Dendritic cell treated with granulocyte-macrophage colony-stimulating factor and Interleukin-4, amounts not matched to agents 40 ng/mL and 50 ng/mL, for 4 days (primary cell): ENCODE measurements around the gene PAX8.

ENCODE experiments used
- H3K27ac Mint-ChIP-seq: one replicate; pipeline ENCODE4 v1.8.0; 2022; ENCODE audit warnings: mild to moderate bottlenecking, mixed read lengths
- H3K27me3 Mint-ChIP-seq: one replicate; pipeline ENCODE4 v1.8.0; 2022; ENCODE audit warnings: mild to moderate bottlenecking, mixed read lengths
- H3K36me3 Mint-ChIP-seq: one replicate; pipeline ENCODE4 v1.8.0; 2022; ENCODE audit warnings: low read depth, mixed read lengths
- H3K4me1 Mint-ChIP-seq: one replicate; pipeline ENCODE4 v1.8.0; 2022; ENCODE audit warnings: low read depth, mixed read lengths
- H3K4me3 Mint-ChIP-seq: one replicate; pipeline ENCODE4 v1.8.0; 2022; ENCODE audit warnings: mild to moderate bottlenecking, moderate library complexity, mixed read lengths
- H3K9me3 Mint-ChIP-seq: one replicate; pipeline ENCODE4 v1.8.0; 2022; ENCODE audit warnings: mixed read lengths
- intact Hi-C: fragments of 100-400 bp; cut with micrococcal nuclease; formaldehyde crosslinking; loops from one replicate; pipeline ENCODE4 v1.15.0; 2022

The PAX8 gene

DNA sequence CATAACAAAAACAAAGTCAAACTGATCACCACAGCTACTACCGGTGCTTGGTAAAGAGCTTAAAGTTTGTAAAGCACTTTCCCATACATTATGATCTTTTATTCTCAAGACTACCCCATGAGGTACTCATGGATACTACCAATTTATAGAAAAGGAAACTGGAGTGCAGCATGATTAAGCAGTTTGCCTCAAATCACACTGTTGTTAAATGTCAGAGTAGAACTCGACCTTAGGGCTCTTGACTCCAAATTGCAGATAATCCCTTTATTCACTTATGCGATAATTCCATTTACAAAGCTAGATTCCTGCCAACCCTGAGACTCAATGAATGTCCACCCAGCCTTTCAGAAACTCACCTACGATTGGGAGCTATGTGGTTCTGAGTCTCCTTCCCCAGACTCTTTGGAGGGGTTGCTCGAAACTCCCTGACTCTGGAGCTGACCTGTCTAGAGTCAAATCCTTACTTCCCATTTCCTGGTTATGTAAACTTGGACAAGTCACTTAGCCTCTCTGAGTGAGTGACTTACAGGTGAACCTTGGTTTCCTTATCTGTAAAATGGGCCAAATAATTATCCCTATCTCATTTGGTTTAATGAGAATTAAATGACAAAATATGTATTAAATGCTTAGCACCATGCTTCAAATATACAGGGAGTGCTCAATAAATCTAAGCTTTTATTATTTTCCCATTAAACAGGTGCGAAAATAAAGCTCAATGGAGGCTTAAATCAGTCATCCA, 57.6 kb downstream of the PAX8 start:
- intact Hi-C loops: no loop called here
- no peaks in the 10 kb centered on the region for H3K36me3 Mint-ChIP-seq

DNA sequence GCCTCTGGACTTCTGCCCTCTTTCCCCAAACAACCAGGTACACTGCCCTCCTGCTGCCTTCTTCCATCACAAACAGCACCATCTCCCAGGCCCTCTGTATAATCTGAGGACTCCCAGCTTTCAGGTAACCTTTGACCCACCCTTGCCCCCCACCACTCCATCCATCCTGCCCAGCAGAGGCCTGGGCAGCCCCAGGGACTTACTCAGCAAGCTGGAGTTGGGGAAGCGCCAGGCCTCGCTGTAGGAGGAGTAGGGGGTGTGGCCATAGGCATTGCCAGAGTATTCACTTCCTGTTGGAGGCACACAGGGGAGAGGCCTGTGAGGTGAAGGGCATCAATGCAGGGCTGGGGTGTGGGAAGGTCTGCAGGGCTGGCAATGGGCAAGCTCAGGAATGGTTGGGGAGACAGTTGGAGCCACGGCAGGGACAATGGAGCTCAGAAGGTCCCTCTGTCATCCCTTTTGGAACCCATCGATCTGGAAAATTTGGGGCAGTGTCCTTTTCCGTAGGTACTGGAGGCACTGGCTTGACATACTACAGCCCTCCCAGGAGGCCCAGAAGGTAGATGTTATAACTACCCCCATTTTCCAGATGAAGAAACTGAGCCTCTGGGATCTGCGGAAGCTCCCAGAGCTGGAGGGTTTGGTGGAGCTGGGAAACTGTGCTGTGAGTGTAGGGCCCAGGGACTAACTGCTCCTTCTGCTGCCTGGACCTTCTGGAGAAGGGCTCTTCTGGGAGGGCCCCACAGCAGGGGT, 58.7 kb downstream of the PAX8 start:
- no peaks in the 10 kb centered on the region for H3K27me3 Mint-ChIP-seq
- peak overlapping the region; percentile 22 for H3K4me3 Mint-ChIP-seq
- peak overlapping the region; percentile 86 for H3K27ac Mint-ChIP-seq
- peaks cover 48% of the 10 kb centered on the region for H3K4me1 Mint-ChIP-seq
- intact Hi-C loops: no loop called here
- no peaks in the 10 kb centered on the region for H3K36me3 Mint-ChIP-seq
- no peaks in the 10 kb centered on the region for H3K9me3 Mint-ChIP-seq

More for the DNA sequence above, 57.6 kb downstream of the PAX8 start:
- Mint-ChIP-seq H3K9me3 (no peaks in the 10 kb centered on the region), H3K27ac (peak overlapping the region; percentile 86), H3K4me1 (peaks cover 45% of the 10 kb centered on the region), H3K27me3 (no peaks in the 10 kb centered on the region), H3K4me3 (no peak overlapping the region)

GRCh38 chr2:113219525-113219888, 59.2 kb downstream of the PAX8 start:
- Mint-ChIP-seq H3K36me3 (no peaks in the 10 kb centered on the region), H3K9me3 (no peaks in the 10 kb centered on the region), H3K4me1 (peaks cover 53% of the 10 kb centered on the region), H3K4me3 (no peak overlapping the region), H3K27me3 (no peaks in the 10 kb centered on the region), H3K27ac (peak overlapping the region; percentile 86)
- intact Hi-C loops: no loop called here

DNA sequence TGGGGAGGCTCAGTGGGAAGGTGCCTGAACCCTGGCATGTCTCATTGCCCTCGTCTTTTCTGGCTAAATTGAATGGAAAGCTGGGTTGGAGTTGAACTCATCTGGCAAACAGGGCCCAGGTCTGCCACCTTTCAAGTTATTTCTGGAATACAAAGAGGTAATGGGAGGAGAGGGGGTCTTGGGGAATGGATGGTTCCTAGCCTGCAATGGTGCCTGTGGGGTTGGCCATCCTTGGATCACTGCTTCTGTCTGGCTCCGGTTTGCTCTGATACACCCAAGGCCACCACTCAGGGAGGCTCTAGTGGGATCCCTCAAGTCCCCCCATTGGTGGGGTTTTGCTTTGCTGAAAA, 59.7 kb downstream of the PAX8 start:
- no peak overlapping the region for H3K4me3 Mint-ChIP-seq
- peak overlapping the region; percentile 86 for H3K27ac Mint-ChIP-seq
- no peaks in the 10 kb centered on the region for H3K9me3 Mint-ChIP-seq
- H3K36me3 Mint-ChIP-seq: no peaks in the 10 kb centered on the region
- no peaks in the 10 kb centered on the region for H3K27me3 Mint-ChIP-seq
- intact Hi-C loops: no loop called here
- peaks cover 55% of the 10 kb centered on the region for H3K4me1 Mint-ChIP-seq

- intact Hi-C loops: no loop called here
- Mint-ChIP-seq H3K27me3 (no peaks in the 10 kb centered on the region), H3K36me3 (no peaks in the 10 kb centered on the region), H3K4me3 (no peak overlapping the region), H3K9me3 (no peaks in the 10 kb centered on the region), H3K27ac (peak overlapping the region; percentile 86), H3K4me1 (peaks cover 58% of the 10 kb centered on the region)
Observed at GRCh38 chr2:113218283-113219091, 60.2 kb downstream of the PAX8 start.

DNA sequence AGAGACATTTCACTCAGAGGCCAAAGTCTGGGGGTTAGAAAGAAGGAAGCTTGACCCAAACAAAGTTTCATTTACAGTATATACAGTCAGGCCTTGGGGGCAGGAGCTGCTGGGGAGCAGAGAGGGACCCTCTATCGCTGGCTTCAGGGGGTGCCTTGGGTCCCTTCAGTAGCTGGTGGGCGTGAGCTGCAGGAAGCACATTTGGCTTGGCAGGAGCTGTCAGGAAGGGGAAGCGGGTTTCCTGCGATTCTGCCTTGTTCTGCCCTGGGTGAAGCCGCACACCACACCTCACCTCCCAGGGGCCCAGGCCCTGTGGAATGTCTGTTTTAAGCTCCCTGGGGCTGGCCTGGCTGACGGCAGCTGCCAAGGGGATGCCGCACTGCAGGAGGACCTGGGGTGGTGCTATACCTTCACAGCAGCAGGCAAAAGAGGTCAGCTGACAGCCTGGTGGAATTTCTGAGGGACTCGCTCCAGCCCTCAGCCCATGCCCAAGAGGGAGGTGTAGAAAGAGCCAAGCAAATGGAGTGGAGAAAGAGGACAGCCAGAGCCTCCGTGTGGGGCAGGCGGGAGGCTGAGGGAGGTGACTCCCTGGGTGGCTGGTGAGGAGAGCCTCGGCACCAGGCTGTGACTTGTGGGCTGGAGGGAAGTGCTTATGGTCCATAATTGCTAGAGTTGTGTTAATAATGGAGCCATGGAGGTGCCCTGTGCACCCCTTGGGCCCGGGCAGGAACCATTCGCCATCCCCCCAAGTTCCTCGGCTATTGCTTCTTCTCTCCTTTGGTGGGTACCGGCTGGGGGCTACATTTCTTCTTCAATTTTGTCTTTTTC, 61.1 kb downstream of the PAX8 start:
- Mint-ChIP-seq H3K27ac (peak overlapping the region; percentile 86), H3K4me1 (peaks cover 67% of the 10 kb centered on the region), H3K36me3 (no peaks in the 10 kb centered on the region), H3K4me3 (peak overlapping the region; percentile 28), H3K9me3 (no peaks in the 10 kb centered on the region), H3K27me3 (peaks cover 4% of the 10 kb centered on the region)
- intact Hi-C loops: no loop called here

GRCh38 chr2:113216891-113217454, 61.7 kb downstream of the PAX8 start:
- Mint-ChIP-seq H3K9me3 (no peaks in the 10 kb centered on the region), H3K4me3 (no peak overlapping the region), H3K4me1 (peaks cover 74% of the 10 kb centered on the region), H3K27me3 (peaks cover 7% of the 10 kb centered on the region), H3K36me3 (no peaks in the 10 kb centered on the region), H3K27ac (peak overlapping the region; percentile 86)
- intact Hi-C loops: no loop called here

DNA sequence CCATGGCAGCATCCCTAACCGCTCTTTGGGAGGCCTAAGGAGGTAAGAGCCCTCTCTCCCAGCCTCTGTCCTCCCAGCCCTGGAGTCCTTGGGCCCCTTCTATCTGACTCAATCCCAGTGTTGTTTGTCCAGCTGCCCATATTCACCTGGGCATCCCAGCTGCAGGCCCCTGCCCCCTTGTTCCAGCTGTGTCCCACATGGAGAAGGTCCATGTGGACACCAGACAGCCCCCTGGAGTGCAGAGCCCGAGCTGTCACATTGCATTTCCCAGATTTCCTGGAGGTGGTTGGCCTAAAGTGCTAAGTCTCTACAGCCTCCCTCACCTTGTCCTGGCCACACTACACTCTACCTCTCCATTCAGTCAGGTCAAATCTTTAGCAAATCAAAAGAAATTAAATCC, 62.4 kb downstream of the PAX8 start:
- no peaks in the 10 kb centered on the region for H3K9me3 Mint-ChIP-seq
- H3K27ac Mint-ChIP-seq: peak overlapping the region; percentile 86
- H3K36me3 Mint-ChIP-seq: no peaks in the 10 kb centered on the region
- H3K4me3 Mint-ChIP-seq: no peak overlapping the region
- H3K27me3 Mint-ChIP-seq: peaks cover 7% of the 10 kb centered on the region
- intact Hi-C loops: no loop called here
- H3K4me1 Mint-ChIP-seq: peaks cover 79% of the 10 kb centered on the region

DNA sequence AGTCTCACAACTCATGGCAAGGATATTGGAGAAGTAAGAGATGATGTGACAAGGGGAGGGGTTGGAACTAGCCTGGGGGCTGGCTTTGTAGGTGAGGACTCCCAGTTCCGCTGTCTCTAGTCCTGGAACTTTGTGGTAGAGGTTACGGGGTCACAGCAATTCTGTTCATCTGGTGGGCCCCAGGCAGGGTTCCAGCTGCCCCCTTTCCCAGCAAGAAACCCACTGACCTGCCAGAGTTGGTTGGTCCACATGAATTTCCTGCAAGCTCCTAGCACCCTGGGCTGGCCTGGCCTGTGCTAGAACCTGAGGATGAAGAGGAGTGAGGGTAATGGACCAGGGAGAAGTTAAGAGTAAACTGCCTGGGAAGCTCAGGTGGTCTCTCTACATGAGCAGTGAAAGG, 63.7 kb downstream of the PAX8 start:
- Mint-ChIP-seq H3K9me3 (no peaks in the 10 kb centered on the region), H3K4me1 (peaks cover 84% of the 10 kb centered on the region), H3K36me3 (no peaks in the 10 kb centered on the region), H3K4me3 (no peak overlapping the region), H3K27me3 (peaks cover 7% of the 10 kb centered on the region), H3K27ac (peak overlapping the region; percentile 86)
- intact Hi-C loops: no loop called here

- Mint-ChIP-seq H3K36me3 (no peaks in the 10 kb centered on the region), H3K4me3 (no peak overlapping the region), H3K4me1 (peaks cover 78% of the 10 kb centered on the region), H3K9me3 (no peaks in the 10 kb centered on the region), H3K27me3 (peaks cover 7% of the 10 kb centered on the region), H3K27ac (peak overlapping the region; percentile 86)
- intact Hi-C loops: no loop called here
Observed at GRCh38 chr2:113214141-113214540, 64.6 kb downstream of the PAX8 start.

DNA sequence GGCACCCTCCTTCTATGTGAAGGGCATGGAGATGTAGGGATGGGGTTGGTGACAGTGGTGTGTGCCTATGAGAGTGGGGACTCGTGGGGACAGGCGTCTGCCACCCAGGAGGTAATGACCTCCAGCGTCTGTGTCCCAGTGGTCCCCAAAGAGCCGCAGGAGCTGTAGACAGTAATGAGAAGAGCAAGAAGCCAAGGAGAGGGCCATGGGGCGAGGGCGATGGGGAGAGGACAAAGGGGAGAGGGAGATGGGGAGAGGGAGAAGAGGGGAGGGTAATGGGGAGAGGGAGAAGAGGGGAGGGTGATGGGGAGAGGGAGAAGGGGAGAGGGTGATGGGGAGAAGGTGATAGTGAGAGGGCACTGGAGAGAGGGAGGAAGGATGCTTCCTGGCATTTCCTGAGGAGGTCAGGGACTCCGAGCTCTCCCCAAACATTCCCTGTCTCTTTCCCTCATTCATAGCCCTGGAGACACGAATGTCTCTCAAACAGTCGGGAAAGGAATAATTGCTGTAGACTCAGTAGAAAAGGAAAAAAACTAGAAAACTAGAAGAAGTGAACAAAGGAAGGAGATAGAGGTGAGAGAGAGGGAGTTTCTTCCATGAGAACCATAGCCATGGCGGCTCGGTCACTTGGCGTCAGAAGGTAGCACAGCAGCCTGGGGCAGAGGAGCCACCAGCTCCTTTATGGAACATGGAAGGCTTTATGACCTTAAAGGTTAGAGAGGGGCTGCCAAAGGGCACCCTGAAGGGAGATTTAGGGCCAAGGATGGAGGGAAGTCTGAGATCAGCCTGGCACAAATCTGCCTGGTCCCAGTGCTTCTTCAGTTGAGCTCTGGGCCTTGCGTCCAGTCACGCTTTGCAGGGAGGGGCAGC, 65.4 kb downstream of the PAX8 start:
- H3K4me3 Mint-ChIP-seq: no peak overlapping the region
- H3K36me3 Mint-ChIP-seq: no peaks in the 10 kb centered on the region
- intact Hi-C loops: no loop called here
- H3K27ac Mint-ChIP-seq: peak overlapping the region; percentile 89
- peaks cover 69% of the 10 kb centered on the region for H3K4me1 Mint-ChIP-seq
- H3K27me3 Mint-ChIP-seq: peaks cover 9% of the 10 kb centered on the region
- no peaks in the 10 kb centered on the region for H3K9me3 Mint-ChIP-seq

- no peaks in the 10 kb centered on the region for H3K36me3 Mint-ChIP-seq
- no peaks in the 10 kb centered on the region for H3K9me3 Mint-ChIP-seq
- intact Hi-C loops: no loop called here
- peak overlapping the region; percentile 51 for H3K4me3 Mint-ChIP-seq
- peaks cover 61% of the 10 kb centered on the region for H3K4me1 Mint-ChIP-seq
- peak overlapping the region; percentile 89 for H3K27ac Mint-ChIP-seq
- peaks cover 9% of the 10 kb centered on the region for H3K27me3 Mint-ChIP-seq
Observed at GRCh38 chr2:113212245-113213060, 66.3 kb downstream of the PAX8 start.
